ENCODE results near the gene KLF6. TPM values are rescaled to one million over a fixed set of nuclear protein-coding genes. Genes with fewer than 3 reads are reported as not detected.

The KLF6 gene
- total RNA-seq, 1 donor from 2014 or later = 144 TPM

DNA sequence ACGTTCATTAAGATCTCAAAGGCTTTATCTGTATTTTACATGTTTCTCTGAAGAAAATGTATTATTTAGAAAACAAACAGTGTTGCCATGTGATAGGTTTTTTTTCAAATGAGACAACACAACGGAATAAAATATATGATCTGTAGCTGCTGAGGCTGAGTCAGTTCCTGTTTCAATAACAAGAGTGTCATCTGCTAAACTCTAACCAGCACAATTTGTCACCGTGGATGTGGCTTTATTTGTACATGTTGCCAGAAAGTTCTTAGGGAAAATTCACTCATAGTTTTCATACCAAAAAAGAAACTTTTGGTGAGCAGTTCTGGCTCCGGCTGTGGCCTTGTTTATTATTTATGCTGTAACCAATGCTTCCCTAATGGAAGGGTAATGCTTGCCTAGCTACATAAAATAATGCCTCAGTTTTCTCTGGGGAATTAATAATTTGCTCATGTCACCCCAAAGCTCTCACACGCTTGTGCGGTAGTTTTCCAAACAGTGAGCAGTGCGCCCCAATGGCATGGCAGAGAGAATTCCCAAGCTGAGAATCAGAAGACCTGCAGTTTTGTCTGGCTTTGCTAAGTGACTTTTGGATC is 20.3 kb upstream of the KLF6 start:
- H3K4me1 ChIP-seq = peaks cover 20 to 45% of the 10 kb centered on the region in 2 donors

DNA sequence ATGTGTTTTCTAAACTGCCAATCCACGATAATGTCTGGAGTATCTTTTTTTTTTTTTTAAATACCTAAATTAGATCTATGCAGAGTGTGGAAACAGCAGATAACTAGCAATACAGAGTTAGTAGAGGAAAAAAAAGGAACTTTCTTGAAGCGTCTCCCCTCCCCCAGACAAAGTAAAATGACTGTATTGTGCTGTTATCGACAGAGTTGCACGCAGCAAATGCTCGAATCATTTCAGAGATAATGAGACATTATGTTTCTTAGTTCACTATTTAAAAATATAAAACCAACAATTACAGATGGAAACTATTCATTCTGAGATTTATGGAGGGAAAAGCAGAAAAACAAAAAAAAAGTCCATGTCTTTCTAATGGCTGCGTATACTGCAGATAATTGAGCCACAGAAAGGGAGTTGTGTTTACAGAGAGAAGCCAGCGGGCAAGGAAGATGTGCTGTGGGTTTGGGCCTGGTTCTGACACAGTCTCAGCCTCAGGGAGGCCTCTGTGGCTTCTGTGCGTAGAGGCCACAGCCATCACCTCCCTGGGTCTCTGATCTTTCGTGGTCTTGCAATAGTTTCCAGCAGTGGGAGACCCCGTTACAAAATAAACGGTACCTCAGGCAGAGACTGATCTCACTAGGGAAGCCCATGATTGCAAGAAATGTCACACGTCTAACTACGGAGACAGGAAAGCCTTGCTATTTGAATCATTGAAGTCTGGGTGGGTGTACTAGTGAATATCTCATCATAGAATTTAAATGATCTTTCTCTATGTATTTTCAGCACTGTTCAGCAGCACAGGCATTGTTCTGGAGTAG is 19.1 kb upstream of the KLF6 start:
- intact Hi-C loops (cut with DNase I) = loop anchor here (1.0 kb wide), 1 partner anchor 18 kb away; no protein-coding TSS in a partner anchor
- no peaks in the 10 kb centered on the region for H3K9me3 ChIP-seq
- no peaks in the 10 kb centered on the region for H3K36me3 ChIP-seq
- peak overlapping the region; percentile 88 to 92 for H3K27ac ChIP-seq
- no peak for DNase-seq (ENCODE audit: low spot score in 2 of 2)
- TF ChIP-seq, protein P1, sequence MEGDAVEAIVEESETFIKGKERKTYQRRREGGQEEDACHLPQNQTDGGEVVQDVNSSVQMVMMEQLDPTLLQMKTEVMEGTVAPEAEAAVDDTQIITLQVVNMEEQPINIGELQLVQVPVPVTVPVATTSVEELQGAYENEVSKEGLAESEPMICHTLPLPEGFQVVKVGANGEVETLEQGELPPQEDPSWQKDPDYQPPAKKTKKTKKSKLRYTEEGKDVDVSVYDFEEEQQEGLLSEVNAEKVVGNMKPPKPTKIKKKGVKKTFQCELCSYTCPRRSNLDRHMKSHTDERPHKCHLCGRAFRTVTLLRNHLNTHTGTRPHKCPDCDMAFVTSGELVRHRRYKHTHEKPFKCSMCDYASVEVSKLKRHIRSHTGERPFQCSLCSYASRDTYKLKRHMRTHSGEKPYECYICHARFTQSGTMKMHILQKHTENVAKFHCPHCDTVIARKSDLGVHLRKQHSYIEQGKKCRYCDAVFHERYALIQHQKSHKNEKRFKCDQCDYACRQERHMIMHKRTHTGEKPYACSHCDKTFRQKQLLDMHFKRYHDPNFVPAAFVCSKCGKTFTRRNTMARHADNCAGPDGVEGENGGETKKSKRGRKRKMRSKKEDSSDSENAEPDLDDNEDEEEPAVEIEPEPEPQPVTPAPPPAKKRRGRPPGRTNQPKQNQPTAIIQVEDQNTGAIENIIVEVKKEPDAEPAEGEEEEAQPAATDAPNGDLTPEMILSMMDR (IDR thresholded peaks at IDR 0.05) = no peak
- peaks cover 15 to 37% of the 10 kb centered on the region in 2 donors for H3K4me1 ChIP-seq
- H3K4me3 ChIP-seq = no peak overlapping the region
- no peaks in the 10 kb centered on the region for H3K27me3 ChIP-seq

More for the DNA sequence above, 20.3 kb upstream of the KLF6 start:
- Histone ChIP-seq H3K36me3 (no peaks in the 10 kb centered on the region), H3K27me3 (no peaks in the 10 kb centered on the region), H3K9me3 (no peaks in the 10 kb centered on the region), H3K4me3 (peak overlapping the region in 1 of 2 donors; percentile 23), H3K27ac (peak overlapping the region; percentile 88 to 92)
- peak in 1 of 2 donors; percentile 81 for DNase-seq (ENCODE audit: low spot score in 2 of 2)
- intact Hi-C loops (cut with DNase I) = loop anchor here (5.0 kb wide), 1 partner anchor 247 kb away; no protein-coding TSS in a partner anchor
- TF ChIP-seq, protein P1 (IDR thresholded peaks at IDR 0.05) = no peak

DNA sequence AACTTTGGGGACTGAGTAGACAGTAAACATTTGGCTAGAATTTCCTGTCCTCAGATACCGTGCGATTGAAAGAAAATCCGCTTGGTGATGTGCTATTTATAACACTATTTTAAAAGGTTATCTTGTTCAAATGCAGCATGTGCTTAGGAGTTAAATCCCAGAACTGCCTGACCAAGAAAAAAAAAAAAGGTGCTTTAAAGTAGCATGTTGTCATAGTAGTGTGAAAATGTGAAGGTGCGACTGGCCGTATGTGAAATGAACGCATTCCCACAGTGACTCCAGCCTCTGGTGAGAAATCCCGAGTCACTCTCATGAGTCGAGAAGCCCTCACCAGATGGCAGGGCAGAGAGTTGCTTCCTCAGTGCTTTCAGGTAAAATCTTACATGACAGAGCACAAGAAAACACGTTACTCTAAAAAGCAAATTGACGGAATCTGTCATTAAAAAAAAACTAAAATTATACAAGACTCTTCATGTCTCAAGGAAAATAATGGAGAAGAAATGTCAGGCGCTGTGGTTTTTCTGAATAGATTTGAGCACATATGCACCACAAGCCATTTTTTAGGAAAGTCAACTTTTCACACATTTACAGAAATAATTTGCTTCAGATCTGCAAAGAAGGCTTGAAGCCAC is 18.4 kb upstream of the KLF6 start:
- Histone ChIP-seq H3K27ac (peak overlapping the region in 1 of 2 donors; percentile 92), H3K27me3 (no peaks in the 10 kb centered on the region), H3K4me1 (peaks cover 15 to 36% of the 10 kb centered on the region in 2 donors), H3K4me3 (no peak overlapping the region), H3K9me3 (no peaks in the 10 kb centered on the region), H3K36me3 (no peaks in the 10 kb centered on the region)
- intact Hi-C loops (cut with DNase I) = no loop called here
- DNase-seq (ENCODE audit: low spot score in 2 of 2) = no peak
- TF ChIP-seq, protein P1 (IDR thresholded peaks at IDR 0.05) = no peak

DNA sequence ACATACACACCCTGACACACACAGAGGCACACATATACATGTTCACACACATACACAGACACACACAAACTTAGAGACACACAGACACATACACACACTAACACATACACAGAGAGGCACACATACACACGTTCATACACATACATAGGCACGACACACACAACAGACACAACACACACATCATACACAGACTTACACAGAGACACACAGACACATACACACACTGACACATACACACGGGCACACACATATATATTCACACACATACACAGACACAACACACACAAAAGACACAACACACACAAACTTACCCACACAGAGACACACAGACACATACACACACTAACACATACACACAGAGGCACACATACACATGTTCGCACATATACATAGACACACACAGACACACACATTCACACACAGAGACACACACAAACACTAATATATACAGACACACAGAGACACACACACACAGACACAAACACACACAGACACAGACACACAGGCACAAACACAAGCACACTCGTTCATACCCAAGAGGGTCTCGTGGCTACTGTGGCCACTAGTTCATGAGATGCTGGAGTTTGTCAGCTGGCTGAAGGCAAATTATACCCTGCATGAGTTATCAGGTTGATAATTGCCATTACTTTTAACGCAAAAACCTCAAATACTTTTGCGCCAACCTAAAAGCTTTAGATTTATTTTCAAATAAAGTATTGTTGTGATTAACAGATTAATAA is 17.7 kb upstream of the KLF6 start:
- no peaks in the 10 kb centered on the region for H3K27me3 ChIP-seq
- TF ChIP-seq, protein P1 (IDR thresholded peaks at IDR 0.05) = no peak
- peaks cover 11 to 31% of the 10 kb centered on the region in 2 donors for H3K4me1 ChIP-seq
- H3K27ac ChIP-seq = no peak overlapping the region
- intact Hi-C loops (cut with DNase I) = no loop called here
- no peak for DNase-seq (ENCODE audit: low spot score in 2 of 2)
- no peak overlapping the region for H3K4me3 ChIP-seq
- no peaks in the 10 kb centered on the region for H3K36me3 ChIP-seq
- H3K9me3 ChIP-seq = no peaks in the 10 kb centered on the region

DNA sequence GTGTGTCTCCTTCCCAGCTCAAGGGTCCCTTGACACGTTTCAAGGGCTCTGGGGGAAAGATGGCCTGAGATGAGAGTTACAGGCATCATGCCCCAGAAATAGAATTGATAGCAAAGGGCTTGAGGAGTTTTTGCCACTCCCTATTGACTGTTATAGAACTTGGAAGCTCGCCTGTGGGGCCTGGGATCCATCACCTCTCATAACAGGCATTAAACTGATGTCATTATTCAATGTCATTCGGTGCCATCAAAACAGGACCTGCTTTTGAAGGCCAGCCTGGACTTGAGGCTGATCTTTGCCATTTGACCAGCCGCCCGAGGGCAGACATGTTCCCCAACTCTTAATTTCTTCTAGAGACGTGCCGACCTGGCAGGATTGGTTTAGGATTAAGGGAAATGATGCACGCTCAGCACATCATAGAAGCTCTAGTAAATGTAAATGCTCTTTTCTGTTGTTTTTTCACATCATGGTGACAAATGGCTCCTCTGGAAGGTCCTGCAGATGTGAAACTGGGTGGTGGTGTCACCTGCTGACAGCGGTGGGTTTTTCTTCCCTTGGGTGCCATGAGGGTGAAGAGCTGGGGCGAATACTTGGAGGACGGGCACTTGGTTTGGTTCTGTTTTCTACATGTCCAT is 16.7 kb upstream of the KLF6 start:
- Histone ChIP-seq H3K27me3 (no peaks in the 10 kb centered on the region), H3K4me3 (no peak overlapping the region), H3K9me3 (no peaks in the 10 kb centered on the region), H3K36me3 (no peaks in the 10 kb centered on the region), H3K27ac (no peak overlapping the region), H3K4me1 (peaks cover 6 to 22% of the 10 kb centered on the region in 2 donors)
- no peak for DNase-seq (ENCODE audit: low spot score in 2 of 2)
- intact Hi-C loops (cut with DNase I) = no loop called here
- TF ChIP-seq, protein P1 (IDR thresholded peaks at IDR 0.05) = no peak

All from ascending aorta (tissue), 2 donors.